GM19193 (cell line): Measurements from ENCODE around the gene MYZAP.

Experiments used
- POLR2A ChIP-seq: IDR thresholded peaks from 4 replicates; pipeline ENCODE4 v1.6.1; 2011; ENCODE audit not compliant: insufficient read depth, insufficient read length; ENCODE audit errors: extremely low read depth

MYZAP gene

DNA sequence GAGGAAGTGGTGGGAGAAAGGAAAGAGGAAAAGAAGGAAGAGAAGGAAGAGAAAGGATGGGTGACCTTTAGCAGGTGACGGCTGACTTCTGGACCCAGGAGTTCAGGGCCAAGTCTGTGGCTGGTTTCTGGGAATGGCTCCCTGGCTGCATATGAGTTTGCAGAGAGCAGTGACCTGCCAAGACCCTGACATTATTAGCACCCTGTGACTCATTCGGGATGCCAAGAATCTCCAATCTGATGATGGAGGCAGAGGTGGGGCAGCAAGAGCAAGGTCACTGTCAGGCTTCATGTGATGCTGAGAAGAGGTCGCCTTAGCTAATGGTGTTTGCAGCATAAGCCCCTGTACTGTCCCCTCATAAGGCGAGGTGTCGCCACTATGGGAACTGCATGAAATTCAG is 42.6 kb downstream of the MYZAP start:
- TF ChIP-seq POLR2A = no peak

DNA sequence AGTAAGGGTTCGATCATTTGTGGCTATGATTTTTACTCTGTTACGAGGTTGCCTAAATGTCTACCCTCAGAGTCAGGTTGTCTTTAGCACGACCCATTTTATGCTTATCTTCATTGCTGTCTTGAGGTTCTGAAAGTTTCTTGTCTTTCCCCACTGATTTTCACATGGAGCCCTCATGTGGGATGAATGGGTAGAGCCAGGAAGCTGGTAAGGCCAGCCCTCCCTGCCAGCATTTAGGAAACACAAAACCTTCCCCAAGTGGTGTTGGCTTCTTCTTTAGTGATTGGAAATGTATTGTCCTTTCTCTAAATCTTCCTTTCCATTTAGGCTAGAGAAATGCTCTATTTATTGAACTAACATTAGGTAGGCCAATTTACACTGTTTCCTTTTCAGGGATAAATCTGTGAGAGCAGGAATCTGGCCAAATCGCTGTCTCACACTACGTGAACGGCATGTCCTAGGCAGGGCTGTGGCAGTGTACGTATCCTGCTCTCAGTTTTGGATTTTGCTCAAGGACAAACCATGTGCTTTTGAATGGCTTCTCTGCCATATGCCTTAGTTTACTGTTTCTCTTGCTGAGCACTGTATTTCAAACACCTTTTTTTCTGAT is 43.7 kb downstream of the MYZAP start:
- no peak for TF ChIP-seq POLR2A

DNA sequence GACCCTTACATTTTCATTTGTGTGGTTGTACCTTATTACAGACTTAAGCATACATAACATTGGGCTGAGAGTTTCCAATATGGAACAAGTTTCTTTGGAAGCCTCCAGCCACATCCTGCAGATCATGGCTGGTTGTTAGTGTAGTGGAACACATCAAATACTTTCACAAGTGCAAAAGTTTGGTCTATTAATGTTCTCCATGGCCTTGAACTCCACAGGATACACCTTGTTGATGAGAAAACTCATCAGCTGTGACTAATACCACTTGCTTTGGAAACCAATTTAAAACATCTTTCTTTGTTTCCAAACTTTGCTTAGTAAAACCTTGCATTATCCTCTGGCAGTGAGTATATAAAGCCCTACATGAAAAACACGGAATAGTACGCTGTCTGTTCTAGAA is 46.1 kb downstream of the MYZAP start:
- no peak for TF ChIP-seq POLR2A

- no peak for TF ChIP-seq POLR2A
Observed at GRCh38 chr15:57639306-57639705, 47.6 kb downstream of the MYZAP start.

GRCh38 chr15:57640930-57641682 is 49.4 kb downstream of the MYZAP start:
- no peak for TF ChIP-seq POLR2A

DNA sequence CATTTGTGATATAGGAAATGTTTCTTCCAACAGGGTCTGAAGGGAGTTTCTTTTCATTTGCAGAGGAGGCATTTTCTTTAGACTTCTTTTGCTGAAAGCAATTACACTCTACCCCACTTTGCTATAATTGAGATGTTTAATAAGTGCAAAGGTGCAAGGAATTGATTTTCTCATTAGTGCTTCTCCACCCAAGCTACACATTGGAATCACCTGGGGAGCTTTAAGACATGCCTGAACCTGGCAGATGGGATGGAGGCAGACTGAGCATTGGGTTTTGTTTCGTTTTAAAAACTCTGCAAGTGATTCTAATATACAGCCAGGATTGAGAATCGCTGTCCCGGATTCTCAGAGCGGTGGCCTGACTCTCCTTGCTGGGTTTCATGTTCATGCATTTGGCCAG is 52.1 kb downstream of the MYZAP start:
- TF ChIP-seq POLR2A = no peak

DNA sequence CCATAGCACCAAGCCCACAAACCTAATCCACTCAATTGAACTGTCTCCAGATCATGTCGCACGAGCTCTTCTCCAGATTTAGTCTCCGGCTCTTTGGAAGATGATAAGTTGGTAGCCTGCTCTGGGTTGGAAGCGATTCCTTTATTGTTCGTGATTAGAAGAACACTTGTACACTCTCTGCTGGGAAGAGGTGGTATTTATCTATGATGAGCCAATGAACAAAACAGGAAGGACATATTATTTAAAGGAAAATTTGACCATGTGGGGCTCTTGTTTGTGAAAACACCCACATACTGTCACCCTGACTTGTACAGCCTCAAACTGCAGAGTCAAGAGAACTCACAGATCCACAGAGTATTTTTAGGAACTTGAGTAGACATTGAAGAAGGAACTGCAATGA is 54.4 kb downstream of the MYZAP start:
- TF ChIP-seq POLR2A = no peak

- TF ChIP-seq POLR2A = no peak
Observed at GRCh38 chr15:57647071-57647790, 55.5 kb downstream of the MYZAP start.

DNA sequence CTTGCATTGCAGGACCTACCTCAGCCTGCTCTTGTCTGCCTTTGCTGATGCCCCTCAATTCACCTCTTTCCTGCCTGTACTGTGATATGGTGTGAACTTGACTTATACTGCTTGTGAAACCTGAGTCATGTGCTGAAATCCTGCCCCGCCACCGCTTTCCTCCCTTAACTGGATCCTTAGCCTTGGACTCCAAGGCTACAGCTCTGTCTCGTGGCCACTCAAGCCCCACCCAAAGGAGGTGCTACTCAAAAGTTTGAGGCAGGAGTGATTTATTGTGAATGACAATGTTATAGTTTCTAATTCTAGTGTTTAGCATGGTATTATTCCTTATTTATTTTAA is 56.1 kb downstream of the MYZAP start:
- TF ChIP-seq POLR2A = no peak

- no peak for TF ChIP-seq POLR2A
Observed at GRCh38 chr15:57649138-57649537, 57.4 kb downstream of the MYZAP start.

GRCh38 chr15:57651445-57651844 is 59.7 kb downstream of the MYZAP start:
- no peak for TF ChIP-seq POLR2A

- TF ChIP-seq POLR2A = no peak
Observed at GRCh38 chr15:57652481-57652880, 60.8 kb downstream of the MYZAP start.

DNA sequence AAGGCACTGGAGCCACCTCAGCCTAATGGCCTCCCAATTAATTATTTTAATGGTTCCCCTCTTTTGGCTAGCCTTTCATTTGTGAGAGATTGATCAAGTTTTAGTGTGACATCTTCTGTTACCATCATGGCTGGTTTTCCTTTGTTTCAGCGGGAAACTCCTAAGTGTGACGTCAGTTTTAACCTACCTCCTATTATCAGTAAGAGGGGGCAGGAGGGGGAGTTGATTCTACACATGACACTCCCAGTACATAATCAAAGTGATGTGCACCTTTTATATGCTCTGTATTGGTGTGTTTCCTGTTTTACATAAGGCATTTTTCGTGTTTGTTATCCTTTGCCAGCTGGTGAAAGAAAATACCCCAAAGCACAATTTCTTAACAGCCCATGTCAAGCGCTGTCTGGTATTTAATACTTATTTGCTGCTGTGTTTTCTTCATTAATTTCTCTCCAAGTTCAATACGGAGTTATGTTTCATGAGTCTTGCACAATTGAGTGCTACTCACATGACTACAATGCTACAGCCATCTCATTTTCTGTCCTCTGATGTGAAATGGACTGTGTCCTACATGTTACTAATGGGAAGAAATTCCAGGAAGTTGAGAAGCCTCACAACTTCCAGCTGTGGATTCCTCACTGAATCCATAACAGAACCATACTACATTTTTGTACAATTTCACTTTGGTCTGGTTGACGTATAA is 62.6 kb downstream of the MYZAP start:
- no peak for TF ChIP-seq POLR2A

GRCh38 chr15:57655053-57655452 is 63.3 kb downstream of the MYZAP start:
- no peak for TF ChIP-seq POLR2A

DNA sequence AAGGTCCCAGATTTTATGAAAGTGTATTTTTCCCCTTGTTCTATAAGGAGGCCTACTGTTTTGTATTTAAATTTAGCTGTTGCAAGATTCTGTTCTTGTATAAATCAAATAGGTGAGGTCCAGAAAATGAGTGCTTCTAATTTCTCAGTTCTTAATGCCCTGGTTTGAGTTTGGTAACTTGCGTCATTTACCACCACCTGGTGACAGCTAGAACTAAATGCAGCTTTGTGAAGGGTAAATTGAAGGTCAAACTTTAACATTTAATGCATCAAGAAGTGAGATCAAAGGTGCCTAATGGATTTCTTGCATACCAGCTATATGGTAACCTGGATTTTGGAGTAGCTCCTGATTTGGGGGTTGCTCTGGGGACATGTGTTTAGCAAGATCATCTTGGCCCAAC is 64.1 kb downstream of the MYZAP start:
- no peak for TF ChIP-seq POLR2A
